A549 (cell line): ENCODE data around the gene RNPS1.

ENCODE experiments used
- BHLHE40 ChIP-seq: IDR thresholded peaks from 2 replicates; pipeline ENCODE4 v1.6.1; 2012; ENCODE audit warnings: low read depth, low read length, inconsistent platforms
- CHD4 ChIP-seq: fragments of 200-600 bp; sonication (generic); IDR thresholded peaks from 2 replicates; pipeline ENCODE4 v1.6.1; 2016; ENCODE audit warnings: antibody characterized with exemption, mild to moderate bottlenecking, borderline replicate concordance
- CTCF ChIP-seq: fragments of >200 bp; sonication (Bioruptor Twin); formaldehyde crosslinking; IDR thresholded peaks from 3 replicates; pipeline ENCODE4 v1.5.1; 2016
- E2F6 ChIP-seq: IDR thresholded peaks from 2 replicates; pipeline ENCODE4 v1.6.1; 2012; ENCODE audit warnings: low read depth, borderline replicate concordance
- JUNB ChIP-seq: fragments of >200 bp; sonication (Bioruptor Twin); formaldehyde crosslinking; IDR thresholded peaks from 2 replicates; pipeline ENCODE4 v1.6.1; 2016
- RAD21 ChIP-seq, 2 experiments: fragments of >200 bp in 1 of 2; sonication (Bioruptor Twin) in 1 of 2; formaldehyde crosslinking in 1 of 2; IDR thresholded peaks in 1 of 2; conservative IDR thresholded peaks in 1 of 2; 2 replicates in 1 of 2; 3 replicates in 1 of 2; pipeline ENCODE4 v1.6.1; 2012 to 2018; ENCODE audit warnings: inconsistent platforms in 1 of 2
- RFX5 ChIP-seq: fragments of 450-650 bp; IDR thresholded peaks from 2 replicates; pipeline ENCODE4 v1.7.1; 2014; ENCODE audit warnings: antibody characterized with exemption, mild to moderate bottlenecking, moderate library complexity

- no peak for TF ChIP-seq E2F6
- no peak for TF ChIP-seq CTCF
- TF ChIP-seq RAD21 (conservative IDR thresholded peaks at IDR 0.05 in 1 of 2, IDR thresholded peaks at IDR 0.05 in 1 of 2): no peak
- no peak for TF ChIP-seq BHLHE40
- no peak for TF ChIP-seq CHD4
- no peak for TF ChIP-seq RFX5
- TF ChIP-seq JUNB: no peak
Measured at GRCh38 chr16:2205967-2206313, 62.0 kb downstream of the RNPS1 start.
